Measurements from ENCODE around the gene HAO2.

GRCh38 chr1:119372503-119373086 lies 4.0 kb downstream of the HAO2 start:
- peak; percentile 65 to 77 for TF ChIP-seq CTCF (conservative IDR thresholded peaks at IDR 0.05; ENCODE audit: low read depth in 2 of 2)
- TF ChIP-seq ZNF331 (CRISPR knock-in tag; IDR thresholded peaks at IDR 0.05; ENCODE audit: low read depth): no peak
- no peak for TF ChIP-seq REST (IDR thresholded peaks at IDR 0.05; ENCODE audit: unreplicated experiment)
